PC-3 (cell line): ENCODE data around the gene SCN5A. TPM values are rescaled to one million over a fixed set of nuclear protein-coding genes. Genes with fewer than 3 reads are reported as not detected.

Source experiments
- ATAC-seq: fragments of 200-7000 bp; cut with Tn5 transposase; 2 replicates; pipeline ENCODE4 v1.9.1; 2020; ENCODE audit warnings: mild to moderate bottlenecking, moderate library complexity
- BruUV-seq: library from RNA; stranded (reverse); fragments of 400-500 nt; replicated peaks from 2 replicates; lab custom pipeline; 2021; lab: Mats Ljungman, UMichigan
- CTCF ChIA-PET: fragments of 300-600 bp; sonication (Branson Sonifier 250); formaldehyde crosslinking; loops from one replicate; lab custom pipeline; 2022; ENCODE audit warnings: antibody characterized with exemption; lab: Charles Lee
- POLR2A ChIA-PET: fragments of 300-600 bp; sonication (Branson Sonifier 250); formaldehyde crosslinking; loops from one replicate; lab custom pipeline; 2022; ENCODE audit warnings: antibody characterized with exemption; ENCODE audit not compliant: unreplicated experiment; lab: Charles Lee
- DNase-seq: peaks from one replicate; pipeline ENCODE4 v3.0.0-alpha.2; 2015
- H2AFZ ChIP-seq: fragments of 300-600 bp; sonication (generic); 2 replicates; pipeline ENCODE4 v1.6.0; 2016; ENCODE audit warnings: antibody characterized with exemption, low read length
- H3F3A ChIP-seq: fragments of 300-600 bp; sonication (generic); one replicate; pipeline ENCODE4 v1.6.0; 2017; ENCODE audit warnings: antibody characterized with exemption, low read length, control low read depth, mild to moderate bottlenecking; ENCODE audit not compliant: unreplicated experiment
- H3K27ac ChIP-seq: fragments of 300-600 bp; sonication (generic); 2 replicates; pipeline ENCODE4 v1.5.1; 2016; ENCODE audit warnings: mild to moderate bottlenecking, low read length
- H3K27me3 ChIP-seq: fragments of 300-600 bp; sonication (generic); 2 replicates; pipeline ENCODE4 v1.6.1; 2016; ENCODE audit warnings: low read length, mixed read lengths
- H3K36me3 ChIP-seq: fragments of 300-600 bp; sonication (generic); 2 replicates; pipeline ENCODE4 v1.6.1; 2016; ENCODE audit warnings: low read depth, mixed run types, low read length, mixed read lengths
- H3K4me1 ChIP-seq: fragments of 300-600 bp; sonication (generic); 2 replicates; pipeline ENCODE4 v1.5.1; 2016; ENCODE audit warnings: low read length; ENCODE audit not compliant: insufficient read depth
- H3K4me2 ChIP-seq: fragments of 300-600 bp; sonication (generic); 2 replicates; pipeline ENCODE4 v1.6.0; 2016; ENCODE audit warnings: low read length
- H3K4me3 ChIP-seq: fragments of 300-600 bp; sonication (generic); 2 replicates; pipeline ENCODE4 v1.5.1; 2016; ENCODE audit warnings: mild to moderate bottlenecking, low read length, mixed read lengths
- H3K79me2 ChIP-seq: fragments of 300-600 bp; sonication (generic); 2 replicates; pipeline ENCODE4 v1.6.1; 2017; ENCODE audit warnings: low read length, mixed read lengths
- H3K9ac ChIP-seq: fragments of 300-600 bp; sonication (generic); 2 replicates; pipeline ENCODE4 v1.6.0; 2016; ENCODE audit warnings: mild to moderate bottlenecking, low read length
- H3K9me2 ChIP-seq: fragments of 300-600 bp; sonication (generic); replicated peaks from 2 replicates; pipeline ENCODE4 v1.6.1; 2016; ENCODE audit warnings: mixed run types, low read length, mixed read lengths
- H3K9me3 ChIP-seq: fragments of 300-600 bp; sonication (generic); 2 replicates; pipeline ENCODE4 v1.6.1; 2016; ENCODE audit warnings: low read length, mixed read lengths
- H4K20me1 ChIP-seq: fragments of 300-600 bp; sonication (generic); 2 replicates; pipeline ENCODE4 v1.6.1; 2016; ENCODE audit warnings: low read length, mixed read lengths
- CTCF ChIP-seq: fragments of 300-600 bp; sonication (generic); conservative IDR thresholded peaks from 2 replicates; pipeline ENCODE4 v1.5.1; 2017; ENCODE audit warnings: antibody characterized with exemption, low read depth, mild to moderate bottlenecking, low read length
- EZH2 ChIP-seq: fragments of 300-600 bp; sonication (generic); IDR thresholded peaks from one replicate; pipeline ENCODE4 v1.6.1; 2017; ENCODE audit warnings: antibody characterized with exemption, mild to moderate bottlenecking, low read length; ENCODE audit not compliant: unreplicated experiment
- EZH2phosphoT487 ChIP-seq: fragments of 300-600 bp; sonication (generic); IDR thresholded peaks from 2 replicates; pipeline ENCODE4 v1.6.1; 2018; ENCODE audit warnings: mild to moderate bottlenecking, antibody characterized with exemption, low read length, borderline replicate concordance
- intact Hi-C: fragments of 100-400 bp; cut with micrococcal nuclease; formaldehyde crosslinking; loops from 2 replicates; pipeline ENCODE4 v1.9.0; 2023
- total RNA-seq: library from RNA; depleted of rRNA; stranded (reverse); fragments of >200 nt; gene quantifications from 2 replicates; pipeline ENCODE4 v1.2.3, GENCODE V29; 2014

Gene SCN5A
- total RNA-seq, 1 experiment from 2014 or later = not detected

GRCh38 chr3:38653685-38654537, 4.4 kb upstream of the SCN5A start:
- Histone ChIP-seq H3K27me3 (peaks cover 46% of the 10 kb centered on the region), H3K36me3 (no peaks in the 10 kb centered on the region), H3K9me3 (no peaks in the 10 kb centered on the region), H3K9ac (no peak overlapping the region), H2AFZ (no peak overlapping the region), H3K9me2 (no peaks in the 10 kb centered on the region), H3K4me3 (no peak overlapping the region), H4K20me1 (no peaks in the 10 kb centered on the region), H3K27ac (no peak overlapping the region), H3K4me1 (peaks cover 3% of the 10 kb centered on the region; the same call in 1 of the 2 replicates), H3K79me2 (no peaks in the 10 kb centered on the region), H3K4me2 (no peak overlapping the region), H3F3A (no peaks in the 10 kb centered on the region)
- BruUV-seq = no TSS peak
- DNase-seq = no peak
- TF ChIP-seq CTCF (no peak), EZH2phosphoT487 (no peak), EZH2 (no peak)
- no peak for ATAC-seq
- ChIA-PET CTCF (interaction anchor here (0.6 kb wide), 1 partner anchor 249 kb away, joined by 3 read pairs; no protein-coding TSS in a partner anchor), POLR2A (no interaction called here)
- intact Hi-C loops = loop anchor here (5.0 kb wide), 1 partner anchor 348 kb away; no protein-coding TSS in a partner anchor

- no TSS peak for BruUV-seq
- Histone ChIP-seq H2AFZ (no peak overlapping the region), H3K4me3 (no peak overlapping the region), H3K4me1 (peaks cover 3% of the 10 kb centered on the region; the same call in 1 of the 2 replicates), H3K9me2 (no peaks in the 10 kb centered on the region), H3K27ac (no peak overlapping the region), H3K79me2 (no peaks in the 10 kb centered on the region), H3K9me3 (no peaks in the 10 kb centered on the region), H3K36me3 (no peaks in the 10 kb centered on the region), H3K27me3 (peaks cover 46% of the 10 kb centered on the region), H3K4me2 (no peak overlapping the region), H3F3A (no peaks in the 10 kb centered on the region), H4K20me1 (no peaks in the 10 kb centered on the region), H3K9ac (no peak overlapping the region)
- intact Hi-C loops = loop anchor here (5.0 kb wide), 1 partner anchor 349 kb away; no protein-coding TSS in a partner anchor
- ChIA-PET POLR2A (no interaction called here), CTCF (no interaction called here)
- TF ChIP-seq EZH2phosphoT487 (no peak), CTCF (no peak), EZH2 (no peak)
- DNase-seq = no peak
- no peak for ATAC-seq
These were observed 3.4 kb upstream of the SCN5A start for GRCh38 chr3:38652934-38653333.
